Esophagus squamous epithelium (tissue), 4 donors: ENCODE data around the gene UNC13C.

Source experiments
- POLR2A ChIP-seq, 4 donors: fragments of 450-650 bp; IDR thresholded peaks; one replicate each; pipeline ENCODE4 v1.6.1; 2017; ENCODE audit warnings: antibody characterized with exemption in 4 of 4, mild to moderate bottlenecking in 4 of 4, moderate library complexity in 3 of 4
- TF ChIP-seq, protein P1 (sequence below), 6 experiments: fragments of 450-650 bp in 4 of 6; fragments of 200-600 bp in 2 of 6; sonication (generic) in 2 of 6; IDR thresholded peaks; one replicate each; pipeline ENCODE4 v1.5.1; 2016 to 2019; ENCODE audit warnings: antibody characterized with exemption in 6 of 6, mild to moderate bottlenecking in 4 of 6, moderate library complexity in 4 of 6

- TF ChIP-seq, protein P1, sequence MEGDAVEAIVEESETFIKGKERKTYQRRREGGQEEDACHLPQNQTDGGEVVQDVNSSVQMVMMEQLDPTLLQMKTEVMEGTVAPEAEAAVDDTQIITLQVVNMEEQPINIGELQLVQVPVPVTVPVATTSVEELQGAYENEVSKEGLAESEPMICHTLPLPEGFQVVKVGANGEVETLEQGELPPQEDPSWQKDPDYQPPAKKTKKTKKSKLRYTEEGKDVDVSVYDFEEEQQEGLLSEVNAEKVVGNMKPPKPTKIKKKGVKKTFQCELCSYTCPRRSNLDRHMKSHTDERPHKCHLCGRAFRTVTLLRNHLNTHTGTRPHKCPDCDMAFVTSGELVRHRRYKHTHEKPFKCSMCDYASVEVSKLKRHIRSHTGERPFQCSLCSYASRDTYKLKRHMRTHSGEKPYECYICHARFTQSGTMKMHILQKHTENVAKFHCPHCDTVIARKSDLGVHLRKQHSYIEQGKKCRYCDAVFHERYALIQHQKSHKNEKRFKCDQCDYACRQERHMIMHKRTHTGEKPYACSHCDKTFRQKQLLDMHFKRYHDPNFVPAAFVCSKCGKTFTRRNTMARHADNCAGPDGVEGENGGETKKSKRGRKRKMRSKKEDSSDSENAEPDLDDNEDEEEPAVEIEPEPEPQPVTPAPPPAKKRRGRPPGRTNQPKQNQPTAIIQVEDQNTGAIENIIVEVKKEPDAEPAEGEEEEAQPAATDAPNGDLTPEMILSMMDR (IDR thresholded peaks at IDR 0.05), result no peak
- no peak for TF ChIP-seq POLR2A (IDR thresholded peaks at IDR 0.05)
Measured at GRCh38 chr15:54608876-54609835, 630.9 kb downstream of the UNC13C start.
